GM12874 (cell line): ENCODE results near the gene LRP10.
A peak's percentile ranks its signal among the peaks of the same experiment; 100 is the strongest.

Source experiments
- CTCF ChIP-seq: IDR thresholded peaks from 2 replicates; pipeline ENCODE4 v1.5.1; 2011; ENCODE audit warnings: low read depth, mild to moderate bottlenecking, control low read depth, low read length, moderate library complexity; ENCODE audit not compliant: insufficient read depth

Gene LRP10

DNA sequence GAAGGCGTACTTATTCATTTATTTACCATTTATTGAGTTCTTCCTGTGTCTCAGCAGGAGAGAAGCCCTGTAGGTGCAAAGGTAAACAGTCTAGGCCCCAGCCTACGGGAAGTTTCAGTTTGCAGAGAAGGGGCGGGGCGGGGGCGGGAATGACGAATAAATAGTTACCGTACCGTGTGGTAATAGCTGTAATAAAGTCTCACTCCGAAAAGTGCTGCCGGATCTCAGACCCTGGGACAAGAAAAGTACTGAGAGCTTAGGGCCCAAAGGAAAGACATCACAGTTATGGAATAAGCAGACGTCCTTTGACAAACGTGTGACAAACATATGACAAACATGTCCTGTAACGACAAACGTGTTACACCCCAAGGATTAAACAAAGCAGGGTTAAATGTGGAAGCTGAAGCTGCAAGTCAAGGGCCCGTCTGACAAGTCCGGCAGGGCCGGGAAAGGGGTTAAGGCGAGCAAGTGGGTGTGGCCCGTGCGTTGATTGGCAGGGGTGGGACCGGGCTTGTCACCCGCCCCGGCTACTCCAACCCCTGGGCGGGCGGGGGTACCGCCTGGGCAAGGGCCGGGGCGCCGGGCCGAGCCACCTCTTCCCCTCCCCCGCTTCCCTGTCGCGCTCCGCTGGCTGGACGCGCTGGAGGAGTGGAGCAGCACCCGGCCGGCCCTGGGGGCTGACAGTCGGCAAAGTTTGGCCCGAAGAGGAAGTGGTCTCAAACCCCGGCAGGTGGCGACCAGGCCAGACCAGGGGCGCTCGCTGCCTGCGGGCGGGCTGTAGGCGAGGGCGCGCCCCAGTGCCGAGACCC, at the start of gene LRP10:
LRP10 (plus strand) TSS at position 517 of the 809 bp plus-strand sequence. CDS start 564 bp downstream, outside the sequence.
- no peak for TF ChIP-seq CTCF

DNA sequence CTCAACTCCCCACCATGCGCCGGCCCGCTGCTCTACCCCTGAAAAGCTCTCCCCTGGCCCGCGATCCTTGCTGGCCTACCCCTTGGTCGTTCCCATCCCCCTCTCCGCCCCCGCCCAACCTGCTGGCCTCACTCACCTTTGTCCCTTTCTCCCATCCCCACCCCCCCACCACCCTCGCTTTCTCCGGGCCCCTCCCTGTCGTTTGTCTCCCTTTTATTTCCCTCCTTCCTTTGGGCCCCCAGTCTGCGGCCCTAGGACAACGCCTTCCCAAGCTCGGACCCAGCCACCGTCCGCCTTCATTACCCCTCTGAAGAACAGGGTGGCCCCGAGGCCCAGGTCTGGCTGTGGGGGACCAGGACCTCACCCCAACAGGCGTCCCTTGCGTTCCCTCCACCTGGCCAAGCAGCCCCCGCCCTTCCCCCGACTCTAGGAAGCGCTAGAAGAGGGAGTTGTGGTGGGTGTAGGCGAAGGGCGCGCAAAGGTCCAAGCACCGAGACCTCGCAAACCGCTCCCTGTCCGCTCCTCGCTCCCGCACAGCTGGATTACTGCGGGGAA, 49.4 kb upstream of the LRP10 start:
- TF ChIP-seq CTCF, result no peak

DNA sequence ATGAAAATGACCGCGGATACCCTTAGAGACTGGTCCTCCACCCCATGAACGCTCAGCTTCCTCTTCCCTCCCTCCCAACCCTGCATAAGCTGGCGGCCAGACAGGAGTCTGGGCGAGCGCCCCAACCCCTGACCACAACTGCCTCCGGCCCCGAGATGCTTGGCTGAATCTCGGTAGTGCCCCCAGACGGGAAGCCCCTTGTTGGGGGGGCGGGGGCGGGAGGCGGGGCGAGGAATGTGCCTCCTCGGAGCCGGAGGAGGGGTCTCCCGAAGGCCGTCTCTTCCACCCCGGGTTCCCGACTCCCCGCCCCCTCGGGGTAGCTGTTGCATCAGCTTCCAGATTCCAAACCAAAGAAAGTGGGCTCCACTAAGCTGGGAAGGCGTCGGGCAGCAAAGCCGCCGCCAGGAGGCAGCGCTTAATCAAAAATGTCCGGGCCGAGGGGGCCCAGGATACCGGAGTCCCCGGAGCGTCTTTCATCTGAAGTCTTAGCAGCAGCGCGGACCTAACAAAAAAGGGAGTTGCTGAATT, 48.9 kb upstream of the LRP10 start:
- TF ChIP-seq CTCF, result peak; percentile 74

GRCh38 chr14:22824711-22825359, 46.7 kb upstream of the LRP10 start:
- TF ChIP-seq CTCF, result no peak

GRCh38 chr14:22829661-22830442, 41.7 kb upstream of the LRP10 start, which contains the start of gene MRPL52:
Gene MRPL52, plus strand, starts transcription at chr14:22829887. Its CDS starts 26 bp downstream, at chr14:22829913.
- no peak for TF ChIP-seq CTCF

- no peak for TF ChIP-seq CTCF
Measured at GRCh38 chr14:22830443-22831010, 41.0 kb upstream of the LRP10 start.

GRCh38 chr14:22835505-22835904, 36.0 kb upstream of the LRP10 start:
- no peak for TF ChIP-seq CTCF
